HG03097 (cell line): ENCODE results near the gene MCF2L2.

Source experiments
- ATAC-seq: cut with Tn5 transposase; IDR thresholded peaks from one replicate; pipeline ENCODE4 v1.9.1; 2021; ENCODE audit not compliant: unreplicated experiment, low FRiP score

The MCF2L2 gene

DNA sequence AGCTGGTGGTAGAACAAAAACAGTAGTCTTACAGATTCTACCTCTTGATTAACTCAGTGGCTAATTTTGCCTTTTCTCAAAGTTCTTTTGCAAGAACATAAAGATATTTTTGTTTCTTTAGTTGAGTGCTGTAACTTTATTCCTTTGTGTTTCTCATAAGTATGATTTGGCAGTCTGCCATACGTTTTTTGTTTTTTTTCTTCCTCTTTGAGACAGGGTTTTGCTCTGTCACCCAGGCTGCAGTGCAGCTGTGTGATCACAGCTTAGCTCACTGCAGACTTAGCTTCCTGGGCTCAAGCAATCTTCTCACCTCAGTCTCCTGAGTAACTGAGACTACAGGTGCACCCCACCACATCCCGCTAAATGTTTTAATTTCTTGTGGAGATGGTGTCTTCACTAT lies 153.0 kb downstream of the MCF2L2 start:
- no peak for ATAC-seq

DNA sequence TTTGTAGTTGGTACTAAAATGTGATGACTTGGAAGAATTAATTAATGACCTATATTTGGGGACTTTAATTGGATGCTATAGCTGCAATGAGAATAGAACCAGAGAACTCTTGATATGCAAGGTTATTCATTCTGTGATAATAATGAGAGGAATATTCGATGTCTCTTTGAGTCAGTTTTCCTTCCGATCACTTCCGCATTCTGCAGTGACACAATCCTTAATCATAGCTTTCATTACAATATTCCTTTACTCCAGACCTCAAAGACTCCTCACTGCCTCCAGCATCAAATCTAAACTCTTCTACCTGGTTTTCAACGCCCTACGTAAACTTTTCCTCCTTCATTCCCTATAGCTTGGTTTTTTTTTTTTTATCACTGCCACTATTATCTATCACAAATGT lies 153.8 kb downstream of the MCF2L2 start:
- ATAC-seq = no peak

- no peak for ATAC-seq
Measured at GRCh38 chr3:183272791-183273190, 155.6 kb downstream of the MCF2L2 start.

- ATAC-seq = no peak
Measured at GRCh38 chr3:183272142-183272541, 156.3 kb downstream of the MCF2L2 start.

- ATAC-seq = no peak
Measured at GRCh38 chr3:183270344-183270743, 158.1 kb downstream of the MCF2L2 start.

DNA sequence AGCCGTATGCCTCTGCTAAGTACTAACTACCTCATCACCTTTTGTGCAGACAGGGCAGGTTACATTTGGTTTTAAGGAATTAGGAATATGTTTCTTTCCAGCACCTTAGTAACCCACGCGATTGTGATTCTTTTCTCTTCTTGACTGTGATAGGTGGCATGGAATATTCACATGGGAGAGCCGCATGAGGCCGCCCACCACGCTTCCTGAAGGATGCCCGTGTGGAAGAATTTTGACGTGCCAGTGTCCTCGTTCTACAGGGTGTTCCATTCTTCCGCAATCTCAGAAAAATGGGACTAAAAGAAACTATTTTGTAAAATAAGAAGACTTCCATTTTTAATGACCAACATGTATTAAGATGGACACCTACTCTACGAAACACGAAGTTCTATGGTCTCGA lies 159.1 kb downstream of the MCF2L2 start:
- no peak for ATAC-seq

DNA sequence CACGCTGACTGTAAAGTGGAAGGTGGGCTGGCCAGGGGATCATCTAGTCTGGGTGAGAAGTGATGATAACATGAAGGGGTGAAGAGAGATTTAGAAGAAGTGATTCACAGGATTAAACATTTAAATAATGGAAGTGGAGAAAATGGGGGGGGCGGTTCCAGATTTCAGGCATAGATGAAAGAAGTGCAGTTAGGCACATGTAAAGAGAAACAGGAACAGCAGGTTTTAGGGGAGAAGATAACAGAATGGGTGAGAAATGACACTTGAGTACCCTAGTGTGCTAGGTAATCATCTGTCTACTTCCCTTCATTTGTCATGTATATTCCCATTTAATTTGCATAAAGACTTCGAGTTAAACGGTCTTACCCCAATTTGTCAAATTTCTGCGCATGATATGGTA lies 160.1 kb downstream of the MCF2L2 start:
- no peak for ATAC-seq

DNA sequence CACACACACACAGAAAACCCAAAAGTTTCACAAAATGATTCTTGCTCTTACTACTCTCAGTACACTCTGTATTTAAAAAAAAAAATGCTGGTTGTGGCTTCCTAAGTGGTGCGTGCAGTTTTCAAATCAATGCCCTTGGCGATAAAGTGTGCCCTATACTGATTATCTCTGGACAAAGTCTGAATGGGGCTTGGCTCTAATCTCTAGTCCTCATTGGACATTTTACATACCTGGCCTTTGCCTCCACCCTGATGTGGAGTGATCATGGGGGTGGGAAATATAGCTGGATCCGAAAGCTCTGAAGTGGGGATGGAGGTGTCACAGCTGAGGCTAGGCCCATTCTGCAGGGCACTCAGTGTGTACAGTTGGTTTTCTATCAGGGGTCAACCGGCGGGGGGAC lies 161.3 kb downstream of the MCF2L2 start:
- ATAC-seq = no peak

- no peak for ATAC-seq
Measured at GRCh38 chr3:183266454-183266853, 162.0 kb downstream of the MCF2L2 start.

DNA sequence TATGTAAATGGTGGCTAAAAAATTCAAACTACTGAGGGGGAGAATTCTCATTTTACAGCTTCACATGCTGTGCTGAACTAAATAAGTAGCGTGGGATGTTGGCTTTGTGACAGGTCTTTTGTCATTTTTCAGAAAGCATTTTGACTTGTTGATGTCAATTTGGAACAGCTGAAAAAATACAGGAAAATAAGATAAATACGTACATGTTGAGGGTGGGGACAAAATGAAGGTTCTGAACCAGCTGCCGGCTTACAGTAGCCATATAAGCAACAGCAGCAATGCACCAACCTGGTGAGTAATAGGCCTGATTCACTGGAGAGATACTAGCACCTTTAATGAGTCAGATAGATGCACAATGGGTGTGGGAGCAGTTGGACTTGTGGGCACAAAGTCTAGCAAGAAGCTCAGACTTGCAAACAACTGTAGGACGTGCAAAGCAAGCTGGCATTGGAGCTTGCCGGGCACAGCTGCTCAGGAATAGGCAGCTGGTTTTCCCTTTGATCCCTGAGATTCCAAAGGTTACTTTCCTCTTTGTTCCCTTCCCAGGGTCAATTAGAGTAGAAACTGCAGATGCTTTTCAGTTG lies 162.5 kb downstream of the MCF2L2 start:
- no peak for ATAC-seq

DNA sequence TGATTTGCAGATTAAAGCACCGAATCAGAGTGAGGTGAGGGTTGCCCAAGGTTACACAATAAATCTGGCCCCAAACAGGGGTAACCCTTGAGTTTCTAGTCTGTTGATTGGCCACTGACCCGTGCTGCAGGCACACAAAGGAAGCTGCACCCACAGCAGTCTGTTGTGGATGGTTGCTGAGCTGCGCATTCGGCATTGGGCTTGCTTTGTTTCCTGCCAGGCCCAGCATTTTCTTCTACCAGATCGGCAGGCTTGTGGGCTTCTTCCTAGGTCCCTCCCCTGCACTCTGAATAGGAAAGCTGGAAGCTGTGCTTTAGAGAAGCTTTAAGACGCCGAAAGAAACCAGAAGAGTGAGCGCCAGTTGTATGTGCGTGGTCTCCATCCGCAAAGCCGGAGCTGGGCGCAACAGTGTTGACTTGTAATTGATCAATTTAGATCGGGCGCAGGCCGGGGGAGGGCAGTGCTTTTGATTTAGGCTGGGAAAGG lies 163.2 kb downstream of the MCF2L2 start:
- ATAC-seq = no peak

GRCh38 chr3:183264268-183264667 lies 164.2 kb downstream of the MCF2L2 start:
- no peak for ATAC-seq

DNA sequence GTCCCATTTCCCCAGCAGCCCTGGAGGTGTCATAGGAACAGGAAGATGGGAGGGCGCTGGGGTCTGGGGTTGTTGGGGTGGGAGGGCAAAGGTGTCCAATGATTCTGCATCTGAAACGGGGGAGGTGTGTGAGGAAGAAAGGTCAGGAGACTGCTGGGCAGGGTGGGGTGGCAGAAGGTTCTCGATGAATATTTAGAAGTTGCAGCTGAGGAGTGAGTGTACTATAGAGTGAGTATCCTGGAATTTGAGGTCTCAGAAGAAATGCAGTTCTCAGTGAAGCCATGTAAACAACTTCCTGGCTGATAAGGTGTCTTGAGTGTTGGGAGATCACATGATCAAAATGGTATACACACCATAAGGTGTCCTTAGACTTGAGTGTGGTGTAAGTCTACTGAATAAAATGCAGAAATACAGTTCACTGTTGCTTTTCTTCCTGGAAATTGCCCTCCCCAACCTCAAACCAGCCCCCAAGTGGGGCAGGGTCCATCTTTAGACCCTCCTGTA lies 165.5 kb downstream of the MCF2L2 start:
- no peak for ATAC-seq

- no peak for ATAC-seq
Measured at GRCh38 chr3:183261151-183261724, 167.2 kb downstream of the MCF2L2 start.

DNA sequence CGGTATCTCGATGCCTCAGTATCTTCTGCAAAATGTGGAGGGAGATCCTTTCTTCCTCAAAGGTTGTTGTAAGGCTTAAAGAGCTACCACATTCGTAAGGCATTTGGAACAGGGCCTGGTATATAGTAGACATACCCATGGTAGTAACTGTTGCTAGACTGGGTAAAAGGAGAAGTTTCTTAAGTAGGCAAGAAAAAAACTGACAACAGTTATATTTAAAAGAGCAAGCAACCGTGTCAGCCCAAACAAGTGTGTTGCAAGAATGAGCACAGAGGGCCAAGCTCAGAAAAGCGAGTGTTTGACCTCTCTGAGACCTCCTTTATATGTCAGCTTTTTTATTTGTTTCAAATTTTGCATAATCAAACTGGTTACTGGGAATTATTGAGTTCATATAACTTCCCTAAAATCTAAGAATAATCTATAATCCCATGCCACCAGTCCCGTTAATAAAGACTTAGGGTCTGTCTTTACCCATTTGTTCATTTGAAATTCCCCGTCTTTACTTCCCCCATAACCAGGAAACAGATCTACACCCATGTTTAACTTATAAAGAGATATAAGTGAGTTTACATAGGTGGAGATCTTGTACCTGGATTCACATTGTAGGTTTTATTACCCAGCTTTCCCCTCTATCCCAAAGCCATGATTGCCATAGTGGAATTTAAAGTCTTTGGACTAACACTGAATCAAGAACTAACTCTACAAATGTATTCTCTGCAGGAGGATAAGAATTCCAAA lies 168.1 kb downstream of the MCF2L2 start:
- ATAC-seq = no peak

- no peak for ATAC-seq
Measured at GRCh38 chr3:183259621-183260020, 168.8 kb downstream of the MCF2L2 start.

- ATAC-seq = no peak
Measured at GRCh38 chr3:183259087-183259486, 169.3 kb downstream of the MCF2L2 start.

DNA sequence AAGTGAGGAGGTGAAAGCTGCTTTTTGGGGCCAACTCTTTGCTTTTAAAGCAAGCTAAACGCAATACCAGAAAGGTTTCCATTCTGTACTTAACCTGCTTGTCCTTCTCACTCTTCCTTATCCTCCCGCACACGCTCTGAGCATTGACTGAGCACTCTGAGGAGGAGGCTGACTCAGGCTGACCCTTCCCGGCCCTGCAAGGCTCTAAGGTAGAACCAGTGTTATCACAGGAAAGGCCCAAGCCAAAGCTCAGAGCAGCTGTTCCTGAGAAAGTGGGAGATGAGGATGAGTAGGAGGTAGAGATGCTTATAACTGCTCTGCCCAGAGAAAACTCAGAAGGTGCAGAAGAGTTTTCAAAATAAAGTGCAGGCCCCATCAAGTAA lies 173.1 kb downstream of the MCF2L2 start:
- no peak for ATAC-seq

DNA sequence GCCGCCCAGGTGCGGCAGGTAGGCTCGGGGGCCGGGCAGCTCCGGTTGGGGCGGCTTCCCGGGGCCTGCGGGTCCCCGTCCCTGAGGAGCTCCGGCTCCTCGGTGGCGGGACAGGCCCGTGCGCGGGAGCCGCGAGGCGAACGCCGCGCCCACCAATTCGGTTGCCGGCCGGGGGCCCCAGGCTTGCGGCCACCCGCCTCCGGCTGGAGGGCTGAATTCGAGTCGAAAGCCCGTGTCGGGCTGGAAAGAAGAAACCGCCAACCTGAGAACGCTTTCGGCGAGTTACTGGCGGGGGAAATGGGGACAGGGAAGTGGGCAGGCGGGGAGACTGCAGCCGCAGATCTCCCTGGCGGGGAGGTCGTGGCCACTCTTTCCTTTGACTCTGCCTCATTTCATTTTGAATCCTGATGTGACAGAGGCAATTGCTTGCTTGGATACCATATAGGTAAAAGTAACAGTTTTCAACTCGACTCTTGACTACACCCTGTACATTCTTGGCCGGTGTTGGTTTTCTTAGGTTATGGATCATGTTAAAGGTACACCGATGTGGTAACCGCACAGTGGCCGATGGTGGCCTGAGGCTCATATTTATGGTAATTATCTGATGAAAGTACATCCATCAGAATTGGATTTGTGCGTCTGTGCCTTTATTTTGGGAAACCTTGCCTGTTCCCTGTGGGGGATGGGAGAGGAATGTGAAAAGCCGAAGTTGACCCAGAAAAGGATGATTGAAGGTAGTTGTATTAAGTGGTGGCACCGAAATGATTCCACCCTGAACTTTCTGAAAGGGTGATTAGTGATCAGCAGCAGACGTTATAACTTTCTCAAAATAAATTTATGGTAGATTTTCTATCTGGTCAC lies 173.7 kb downstream of the MCF2L2 start:
- ATAC-seq = no peak

DNA sequence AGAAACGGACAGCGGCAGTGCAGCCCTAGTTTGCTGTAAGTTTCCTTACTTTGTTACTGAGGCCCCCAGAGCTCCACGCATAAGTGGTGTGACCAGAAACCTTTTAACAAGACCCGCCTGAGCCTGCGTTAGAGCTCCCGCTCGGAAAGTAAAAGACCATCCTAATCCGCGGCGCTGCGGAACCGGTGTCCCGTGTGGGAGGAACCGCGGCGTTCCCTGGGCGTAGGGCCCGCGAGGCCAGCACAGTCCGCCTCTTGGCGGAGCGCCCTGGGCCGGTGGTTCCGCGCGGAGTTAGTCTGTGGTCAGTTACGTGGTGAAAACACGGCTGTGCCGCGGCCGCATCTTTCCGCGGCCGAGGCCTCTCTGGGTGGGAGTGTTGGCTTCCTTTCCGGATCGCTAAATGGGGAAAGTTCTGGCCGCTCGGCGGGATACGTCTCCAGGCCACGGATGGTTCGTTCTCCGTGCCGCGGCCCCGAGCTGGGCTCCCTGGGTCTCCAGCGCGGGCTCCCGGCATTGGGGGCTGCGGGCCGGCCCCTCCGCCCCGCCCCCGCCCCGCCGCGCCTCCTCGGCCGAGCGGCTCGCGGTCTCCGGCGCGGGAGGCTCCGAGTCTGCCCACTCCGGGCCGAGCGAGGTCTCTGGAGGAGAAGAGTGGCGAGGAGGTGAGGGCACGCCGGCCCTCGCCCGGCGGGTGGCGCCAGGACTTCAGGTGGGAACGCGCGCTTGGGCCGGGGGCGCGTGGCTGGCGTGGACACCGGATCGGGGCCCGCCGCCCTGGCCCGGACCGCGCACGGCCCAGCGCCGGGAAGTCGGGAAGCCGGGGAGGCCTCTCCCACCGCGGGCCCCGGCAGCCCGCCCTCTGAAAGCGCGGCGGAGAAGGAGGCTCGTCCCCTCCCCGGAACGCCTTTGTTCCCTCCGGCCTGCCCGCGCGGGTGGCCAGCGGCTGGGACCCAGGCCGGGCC lies 174.6 kb downstream of the MCF2L2 start:
- ATAC-seq = no peak
